GM19035 (cell line): Measurements from ENCODE around the gene ARRB1.

Experiments used
- ATAC-seq: cut with Tn5 transposase; IDR thresholded peaks from one replicate; pipeline ENCODE4 v1.9.1; 2021; ENCODE audit not compliant: unreplicated experiment

Gene ARRB1

DNA sequence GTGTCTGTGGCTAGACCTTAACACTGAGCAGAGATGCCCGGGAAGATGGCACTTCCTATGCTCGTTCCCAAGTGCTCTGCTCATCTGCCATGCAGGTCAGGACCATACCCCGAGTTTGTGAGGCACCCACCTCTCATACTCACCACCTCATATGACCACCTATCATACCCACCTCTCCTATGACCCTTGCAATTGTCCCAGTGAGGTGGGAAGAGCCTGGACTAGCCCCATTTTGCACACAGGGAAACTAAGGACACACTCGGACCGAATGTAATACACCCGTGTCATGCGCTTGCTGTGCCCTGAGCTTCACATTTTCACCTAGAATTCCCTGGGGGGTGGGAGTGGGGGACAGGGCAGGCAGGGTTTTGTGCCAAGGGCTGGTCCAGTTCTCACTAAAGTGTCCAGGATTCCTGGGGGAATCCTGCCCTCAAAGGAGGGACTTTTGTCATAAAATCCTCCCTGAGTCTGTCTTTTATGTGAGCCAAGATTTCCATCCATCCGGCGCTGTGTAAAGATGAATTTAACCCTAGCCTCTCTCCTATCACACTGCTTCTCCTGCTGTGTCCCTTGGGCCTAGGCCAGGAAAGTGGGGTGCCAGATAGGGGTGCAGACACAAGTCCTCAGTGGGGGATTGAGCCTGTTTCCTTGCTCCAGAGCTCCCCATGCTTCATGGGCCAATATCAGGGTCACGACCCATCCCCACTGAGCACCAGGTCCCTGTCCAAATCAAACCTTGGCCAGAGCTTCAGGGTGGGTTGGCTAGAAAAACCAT lies 90.9 kb downstream of the ARRB1 start:
- no peak for ATAC-seq

DNA sequence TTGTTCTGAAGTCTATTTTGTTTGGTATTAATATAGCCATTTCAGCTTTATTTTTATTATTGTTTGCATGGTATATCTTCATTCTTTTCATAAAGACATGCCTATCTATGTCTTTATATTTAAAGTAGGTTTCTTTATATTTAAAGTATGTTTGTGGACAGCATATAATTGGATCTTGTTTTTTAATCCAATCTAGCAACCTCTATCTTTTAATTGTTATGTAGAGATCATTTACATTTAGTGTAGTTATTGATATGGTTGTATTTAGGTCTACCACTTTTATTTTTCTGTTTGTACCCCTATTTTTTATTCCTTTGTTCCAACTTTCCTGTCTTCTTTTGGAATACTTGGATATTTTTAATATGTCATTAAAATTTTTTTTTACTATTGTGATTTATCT lies 97.1 kb downstream of the ARRB1 start:
- no peak for ATAC-seq

DNA sequence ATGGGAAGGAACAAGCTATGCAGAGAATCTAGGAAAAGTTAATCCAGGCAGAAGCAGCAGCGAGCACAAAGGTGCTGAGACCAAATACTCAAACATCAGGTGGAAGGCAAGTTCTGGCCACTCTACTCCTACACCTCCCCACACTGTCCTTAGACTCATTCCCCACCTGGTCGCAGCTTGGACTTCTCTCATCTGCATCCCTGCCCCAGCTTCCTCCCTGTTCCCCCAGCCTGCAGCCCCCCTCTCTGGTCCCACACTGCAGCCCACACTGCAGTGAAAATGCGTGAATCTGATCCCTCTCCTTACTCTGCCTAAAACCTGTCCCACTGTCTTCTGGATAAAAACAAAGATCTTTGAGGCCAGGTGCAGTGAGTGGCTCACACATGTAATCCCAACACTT lies 101.8 kb downstream of the ARRB1 start:
- no peak for ATAC-seq

- ATAC-seq, result no peak
Measured at GRCh38 chr11:75248924-75249256, 102.6 kb downstream of the ARRB1 start.

DNA sequence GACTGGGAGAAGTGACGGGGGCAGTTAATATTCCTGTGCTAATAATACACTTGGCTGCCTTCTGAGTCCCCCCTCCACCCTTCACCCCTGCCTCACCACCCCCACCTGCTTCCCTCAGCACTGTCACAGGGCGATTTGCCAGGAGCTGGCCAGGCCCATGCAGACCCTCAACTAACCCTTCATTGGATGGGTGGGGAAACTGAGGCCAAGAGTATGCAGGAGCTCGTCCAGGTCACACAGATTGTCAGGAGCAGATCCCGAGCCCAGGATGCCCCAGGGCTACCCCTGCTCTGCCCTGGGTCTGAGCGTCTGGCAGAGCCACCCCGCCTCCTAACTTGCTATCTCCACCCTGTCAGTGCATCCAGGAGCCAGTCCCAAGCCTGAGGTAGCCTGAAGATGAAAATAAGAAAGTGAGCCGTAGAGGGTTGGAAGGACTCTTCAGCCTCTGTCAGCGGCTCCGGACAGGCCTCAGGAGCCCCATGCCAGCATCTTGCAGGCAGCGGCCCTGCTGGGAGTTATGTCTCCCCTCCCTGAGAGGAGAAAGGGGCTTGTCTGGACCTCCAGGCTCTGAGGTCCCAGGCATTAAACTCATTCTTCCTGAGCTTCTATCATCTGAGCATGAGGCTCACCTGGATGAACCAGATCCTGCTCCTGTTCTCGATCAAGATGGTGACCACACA lies 104.7 kb downstream of the ARRB1 start:
- ATAC-seq, result no peak

GRCh38 chr11:75246006-75246670 lies 105.3 kb downstream of the ARRB1 start:
- ATAC-seq, result no peak

GRCh38 chr11:75245356-75246005 lies 106.0 kb downstream of the ARRB1 start:
- no peak for ATAC-seq

GRCh38 chr11:75244052-75244814 lies 107.2 kb downstream of the ARRB1 start:
- no peak for ATAC-seq

GRCh38 chr11:75242722-75243600 lies 108.5 kb downstream of the ARRB1 start:
- no peak for ATAC-seq

DNA sequence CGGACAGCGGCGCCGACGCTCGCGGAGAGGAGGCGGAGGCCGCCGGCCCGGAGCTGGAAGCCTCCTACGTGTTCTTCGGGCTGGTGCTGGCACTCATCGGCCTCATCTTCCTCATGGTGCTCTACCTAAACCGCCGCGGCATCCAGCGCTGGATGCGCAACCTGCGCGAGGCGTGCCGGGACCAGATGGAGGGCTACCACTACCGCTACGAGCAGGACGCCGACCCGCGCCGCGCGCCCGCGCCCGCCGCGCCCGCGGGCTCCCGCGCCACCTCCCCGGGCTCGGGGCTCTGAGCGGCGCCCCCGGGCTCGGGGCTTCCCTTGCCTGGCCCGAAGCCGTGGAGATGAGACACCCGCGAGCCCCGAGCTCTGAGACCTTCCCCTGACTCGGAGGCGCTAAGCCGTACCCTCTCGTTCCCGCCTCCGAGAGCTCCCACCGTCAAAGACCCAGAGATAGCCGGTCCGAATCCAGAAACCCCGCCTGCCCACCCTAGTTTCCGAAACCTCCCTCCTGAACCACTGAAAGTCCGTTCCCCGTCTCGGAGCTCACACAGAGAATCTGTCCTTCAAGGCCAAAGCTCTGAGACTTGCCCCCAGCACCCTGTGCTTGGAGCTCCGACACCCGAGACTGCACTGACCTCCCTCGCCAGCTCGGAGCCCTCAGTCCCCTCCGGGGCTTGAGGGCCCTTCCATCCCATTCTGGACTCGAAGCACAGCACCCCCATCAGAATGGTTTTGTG lies 109.4 kb downstream of the ARRB1 start:
- ATAC-seq, result no peak

DNA sequence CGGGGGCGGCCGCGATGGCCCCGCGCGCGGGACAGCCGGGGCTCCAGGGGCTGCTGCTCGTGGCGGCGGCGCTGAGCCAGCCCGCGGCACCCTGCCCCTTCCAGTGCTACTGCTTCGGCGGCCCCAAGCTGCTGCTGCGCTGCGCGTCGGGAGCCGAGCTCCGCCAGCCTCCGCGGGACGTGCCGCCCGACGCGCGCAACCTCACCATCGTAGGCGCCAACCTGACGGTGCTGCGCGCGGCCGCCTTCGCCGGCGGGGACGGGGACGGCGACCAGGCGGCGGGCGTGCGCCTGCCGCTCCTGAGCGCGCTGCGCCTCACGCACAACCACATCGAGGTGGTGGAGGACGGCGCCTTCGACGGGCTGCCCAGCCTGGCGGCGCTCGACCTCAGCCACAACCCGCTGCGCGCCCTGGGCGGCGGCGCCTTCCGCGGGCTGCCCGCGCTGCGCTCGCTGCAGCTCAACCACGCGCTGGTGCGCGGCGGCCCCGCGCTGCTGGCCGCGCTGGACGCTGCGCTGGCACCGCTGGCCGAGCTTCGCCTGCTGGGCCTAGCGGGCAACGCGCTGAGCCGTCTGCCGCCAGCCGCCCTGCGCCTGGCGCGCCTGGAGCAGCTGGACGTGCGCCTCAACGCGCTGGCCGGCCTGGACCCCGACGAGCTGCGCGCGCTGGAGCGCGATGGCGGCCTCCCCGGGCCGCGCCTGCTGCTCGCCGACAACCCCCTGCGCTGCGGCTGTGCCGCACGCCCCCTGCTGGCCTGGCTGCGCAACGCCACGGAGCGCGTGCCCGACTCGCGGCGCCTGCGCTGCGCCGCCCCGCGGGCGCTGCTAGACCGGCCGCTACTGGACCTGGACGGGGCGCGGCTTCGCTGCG lies 110.2 kb downstream of the ARRB1 start:
- peak; percentile 89 for ATAC-seq

- no peak for ATAC-seq
Measured at GRCh38 chr11:75240311-75241035, 111.0 kb downstream of the ARRB1 start, which contains the start of gene TPBGL. Gene TPBGL, plus strand, starts transcription at chr11:75240774. Its CDS starts 276 bp downstream, at chr11:75241050.

DNA sequence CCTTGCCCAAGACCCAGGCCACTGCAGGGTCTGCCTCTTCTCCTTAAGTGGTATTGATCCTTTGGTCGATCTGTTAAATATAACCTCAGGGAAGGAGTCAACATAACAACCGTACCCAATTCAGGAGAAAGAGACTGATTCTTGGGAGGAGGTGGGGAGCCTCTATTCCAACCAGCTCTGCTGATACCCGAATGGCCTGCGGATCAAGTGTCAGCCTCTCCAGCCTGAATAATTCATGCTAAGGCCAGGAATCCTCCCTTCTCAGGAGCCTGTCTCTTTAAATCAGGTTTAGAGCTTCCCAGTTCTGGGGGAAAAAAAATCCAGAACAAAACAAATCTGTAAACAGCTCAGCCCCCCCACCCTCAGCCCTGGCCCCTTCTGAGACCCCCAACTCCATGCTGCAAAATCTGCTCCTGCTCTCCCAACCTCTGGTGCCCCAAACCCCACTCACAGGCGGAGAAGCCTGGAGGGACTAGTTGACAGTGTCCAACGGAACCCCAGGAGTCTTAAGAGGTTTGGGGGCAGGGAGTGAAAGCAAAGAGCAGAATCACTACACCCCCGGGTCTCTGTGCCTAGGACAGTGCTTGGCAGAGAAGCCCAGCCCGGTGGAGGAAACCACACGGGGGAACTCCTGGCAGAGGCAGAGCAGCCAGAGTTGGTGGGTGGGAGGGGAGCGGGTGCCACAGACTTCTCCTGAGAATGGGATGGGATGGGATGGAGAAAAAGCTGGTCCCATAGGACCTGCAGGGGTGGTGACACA lies 111.8 kb downstream of the ARRB1 start:
- ATAC-seq, result no peak

- no peak for ATAC-seq
Measured at GRCh38 chr11:75238595-75239440, 112.6 kb downstream of the ARRB1 start.

GRCh38 chr11:75237050-75237449 lies 114.4 kb downstream of the ARRB1 start:
- no peak for ATAC-seq

DNA sequence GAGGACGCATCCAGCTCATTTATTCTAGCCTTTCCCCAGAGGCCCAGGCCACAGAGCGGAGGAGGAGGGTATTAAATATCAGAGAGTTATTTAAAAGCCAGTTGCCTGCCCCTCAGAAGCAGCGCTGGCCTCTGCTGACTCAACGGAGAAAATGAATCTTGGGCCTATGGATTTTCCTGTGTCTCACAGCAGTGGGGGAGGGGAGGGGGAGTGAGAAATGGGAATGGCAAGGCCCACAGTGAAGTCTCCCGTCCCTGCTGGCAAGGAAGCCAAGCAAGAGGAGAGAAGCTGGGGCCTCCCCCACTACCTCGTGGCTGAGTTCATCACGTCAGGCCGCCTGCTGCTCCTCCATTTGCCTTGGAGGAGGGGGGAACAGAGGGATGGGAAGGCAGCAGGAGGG lies 115.4 kb downstream of the ARRB1 start:
- ATAC-seq, result no peak
